Measurements from ENCODE around the gene REEP3. TPM values are rescaled to one million over a fixed set of nuclear protein-coding genes. Genes with fewer than 3 reads are reported as not detected.

The REEP3 gene
- total and polyA plus RNA-seq, 2 donors (not counting 1 experiment from before 2014, with no cell fraction given) = 2.2 to 8.8 TPM

DNA sequence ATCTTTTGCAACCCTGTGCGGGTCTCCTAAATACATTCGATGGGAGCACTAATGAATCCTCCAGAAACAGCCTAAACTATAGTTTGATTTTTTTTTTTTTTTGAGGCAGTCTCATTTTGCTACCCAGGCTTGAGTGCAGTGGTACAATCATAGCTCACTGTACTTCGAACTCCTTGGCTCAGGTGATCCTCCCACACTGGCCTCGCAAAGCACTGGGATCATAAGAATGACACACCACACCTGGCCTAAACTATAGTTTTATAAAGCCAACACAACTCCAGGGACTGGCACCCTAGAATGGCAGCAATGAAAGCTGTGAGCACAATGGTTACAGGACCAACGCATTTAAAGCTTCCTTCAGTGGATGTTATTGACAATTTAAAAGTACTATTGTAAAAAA, 41.0 kb upstream of the REEP3 start:
- intact Hi-C loops (cut with micrococcal nuclease) = no loop called here

DNA sequence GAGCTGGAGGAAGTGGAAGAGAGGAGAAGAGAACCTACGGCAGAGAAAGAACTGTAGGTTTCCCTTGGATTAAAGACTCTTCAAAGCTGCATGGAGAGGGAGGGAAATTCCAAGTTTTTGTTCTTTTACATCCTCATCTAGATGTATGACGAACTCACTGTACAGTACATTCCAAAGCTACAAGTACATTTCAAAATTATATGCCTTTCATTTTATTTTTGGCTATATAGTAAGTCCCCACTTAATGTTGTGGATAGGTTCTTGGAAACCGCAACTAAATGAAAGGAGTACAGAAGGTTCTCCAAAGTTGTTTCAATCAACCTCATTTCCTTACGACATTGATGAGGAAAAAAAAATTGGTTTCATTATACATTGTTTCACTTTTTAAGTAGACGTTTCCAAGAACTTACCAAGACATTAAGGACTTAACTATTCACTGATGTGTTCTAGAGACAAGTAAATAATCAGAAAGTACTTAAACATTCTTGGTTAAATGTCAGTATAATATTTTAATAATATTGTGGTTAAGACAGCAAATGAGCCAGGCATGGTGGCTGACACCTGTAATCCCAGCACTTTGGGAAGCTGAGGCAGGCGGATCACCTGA, 39.3 kb upstream of the REEP3 start:
- H3K27ac Mint-ChIP-seq = no peak overlapping the region
- POLR2A ChIA-PET = no interaction called here
- DNase-seq (no peak), ATAC-seq (ENCODE audit: low read depth) (no peak)
- no peak overlapping the region for H3K4me2 ChIP-seq (replicated peaks; ENCODE audit: low read depth, low read length, poor library complexity, severe bottlenecking)
- CTCF ChIA-PET = no interaction called here
- H3K27ac ChIP-seq (ENCODE audit: low read length in 2 of 2) = no peak overlapping the region
- H3K4me1 ChIP-seq (ENCODE audit: control insufficient read depth in 2 of 2, insufficient read depth in 2 of 2, low read length in 2 of 2) = peaks cover 0 to 3% of the 10 kb centered on the region in 2 donors
- no peak overlapping the region for H3K4me3 ChIP-seq (ENCODE audit: control extremely low read depth in 1 of 5, extremely low read depth in 1 of 5, insufficient read depth in 1 of 5, low read depth in 2 of 5, low read length in 4 of 5)
- H3K36me3 ChIP-seq (replicated peaks in 1 of 2; ENCODE audit: control extremely low read depth in 1 of 2, control insufficient read depth in 1 of 2, extremely low read depth in 1 of 2, insufficient read depth in 2 of 2, low read length in 1 of 2) = no peaks in the 10 kb centered on the region
- no peaks in the 10 kb centered on the region for H3K27me3 ChIP-seq (replicated peaks in 1 of 4; ENCODE audit: control extremely low read depth in 1 of 4, control insufficient read depth in 3 of 4, insufficient read depth in 4 of 4, low read length in 3 of 4)
- TF ChIP-seq, protein P1, sequence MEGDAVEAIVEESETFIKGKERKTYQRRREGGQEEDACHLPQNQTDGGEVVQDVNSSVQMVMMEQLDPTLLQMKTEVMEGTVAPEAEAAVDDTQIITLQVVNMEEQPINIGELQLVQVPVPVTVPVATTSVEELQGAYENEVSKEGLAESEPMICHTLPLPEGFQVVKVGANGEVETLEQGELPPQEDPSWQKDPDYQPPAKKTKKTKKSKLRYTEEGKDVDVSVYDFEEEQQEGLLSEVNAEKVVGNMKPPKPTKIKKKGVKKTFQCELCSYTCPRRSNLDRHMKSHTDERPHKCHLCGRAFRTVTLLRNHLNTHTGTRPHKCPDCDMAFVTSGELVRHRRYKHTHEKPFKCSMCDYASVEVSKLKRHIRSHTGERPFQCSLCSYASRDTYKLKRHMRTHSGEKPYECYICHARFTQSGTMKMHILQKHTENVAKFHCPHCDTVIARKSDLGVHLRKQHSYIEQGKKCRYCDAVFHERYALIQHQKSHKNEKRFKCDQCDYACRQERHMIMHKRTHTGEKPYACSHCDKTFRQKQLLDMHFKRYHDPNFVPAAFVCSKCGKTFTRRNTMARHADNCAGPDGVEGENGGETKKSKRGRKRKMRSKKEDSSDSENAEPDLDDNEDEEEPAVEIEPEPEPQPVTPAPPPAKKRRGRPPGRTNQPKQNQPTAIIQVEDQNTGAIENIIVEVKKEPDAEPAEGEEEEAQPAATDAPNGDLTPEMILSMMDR (IDR thresholded peaks at IDR 0.05) = no peak
- no peak for TF ChIP-seq EZH2 (IDR thresholded peaks at IDR 0.05; ENCODE audit: borderline replicate concordance, insufficient read depth, low read depth, low read length, poor library complexity, severe bottlenecking)
- H4K20me1 ChIP-seq (ENCODE audit: control insufficient read depth, insufficient read depth, low read length, poor library complexity, severe bottlenecking) = peaks cover 15% of the 10 kb centered on the region
- no peak overlapping the region for H3K4me3 Mint-ChIP-seq
- 80% methylated on average over 2 of the region's 6 CpGs for WGBS (ENCODE audit: insufficient coverage)
- H3K27me3 Mint-ChIP-seq = no peaks in the 10 kb centered on the region
- H3K9me3 Mint-ChIP-seq (ENCODE audit: insufficient read depth) = no peaks in the 10 kb centered on the region
- no peak overlapping the region for H3K9ac ChIP-seq (ENCODE audit: low read length)
- intact Hi-C loops (cut with micrococcal nuclease) = no loop called here
- H2AFZ ChIP-seq (ENCODE audit: insufficient read depth, low read depth, low read length, poor library complexity, severe bottlenecking) = no peak overlapping the region
- peaks cover 43% of the 10 kb centered on the region for H3K79me2 ChIP-seq (ENCODE audit: control insufficient read depth, insufficient read depth, low read length)
- peaks cover 17% of the 10 kb centered on the region for H3K4me1 Mint-ChIP-seq
- H3K9me3 ChIP-seq (ENCODE audit: control extremely low read depth in 1 of 3, control insufficient read depth in 2 of 3, insufficient read depth in 1 of 3, low read length in 2 of 3) = no peaks in the 10 kb centered on the region

More for the DNA sequence above, 41.0 kb upstream of the REEP3 start:
- Histone ChIP-seq H3K27ac (ENCODE audit: low read length in 2 of 2) (no peak overlapping the region), H3K9ac (ENCODE audit: low read length) (no peak overlapping the region), H3K4me3 (ENCODE audit: control extremely low read depth in 1 of 5, extremely low read depth in 1 of 5, insufficient read depth in 1 of 5, low read depth in 2 of 5, low read length in 4 of 5) (no peak overlapping the region), H4K20me1 (ENCODE audit: control insufficient read depth, insufficient read depth, low read length, poor library complexity, severe bottlenecking) (peaks cover 11% of the 10 kb centered on the region), H3K79me2 (ENCODE audit: control insufficient read depth, insufficient read depth, low read length) (peaks cover 36% of the 10 kb centered on the region), H3K4me2 (replicated peaks; ENCODE audit: low read depth, low read length, poor library complexity, severe bottlenecking) (no peak overlapping the region), H3K36me3 (replicated peaks in 1 of 2; ENCODE audit: control extremely low read depth in 1 of 2, control insufficient read depth in 1 of 2, extremely low read depth in 1 of 2, insufficient read depth in 2 of 2, low read length in 1 of 2) (no peaks in the 10 kb centered on the region), H3K27me3 (replicated peaks in 1 of 4; ENCODE audit: control extremely low read depth in 1 of 4, control insufficient read depth in 3 of 4, insufficient read depth in 4 of 4, low read length in 3 of 4) (no peaks in the 10 kb centered on the region), H3K9me3 (ENCODE audit: control extremely low read depth in 1 of 3, control insufficient read depth in 2 of 3, insufficient read depth in 1 of 3, low read length in 2 of 3) (no peaks in the 10 kb centered on the region), H2AFZ (ENCODE audit: insufficient read depth, low read depth, low read length, poor library complexity, severe bottlenecking) (no peak overlapping the region), H3K4me1 (ENCODE audit: control insufficient read depth in 2 of 2, insufficient read depth in 2 of 2, low read length in 2 of 2) (no peaks in the 10 kb centered on the region)
- Mint-ChIP-seq H3K27ac (no peak overlapping the region), H3K9me3 (ENCODE audit: insufficient read depth) (no peaks in the 10 kb centered on the region), H3K4me1 (peaks cover 19% of the 10 kb centered on the region), H3K4me3 (no peak overlapping the region), H3K27me3 (no peaks in the 10 kb centered on the region)
- POLR2A ChIA-PET = no interaction called here
- WGBS (ENCODE audit: insufficient coverage) = 100% methylated on average over 4 of the region's 5 CpGs
- no peak for TF ChIP-seq EZH2 (IDR thresholded peaks at IDR 0.05; ENCODE audit: borderline replicate concordance, insufficient read depth, low read depth, low read length, poor library complexity, severe bottlenecking)
- no peak for ATAC-seq (ENCODE audit: low read depth)
- CTCF ChIA-PET = interaction anchor here (2.3 kb wide), 1 partner anchor 15 kb away, joined by 5 read pairs; the partner anchor contains the start of gene JMJD1C
- no peak for DNase-seq

Data from B cell (primary cell).